K562 (cell line): ENCODE measurements around the gene NRXN3. TPM values are rescaled to one million over a fixed set of nuclear protein-coding genes. Genes with fewer than 3 reads are reported as not detected.

Source experiments
- CREB3 ChIP-seq: fragments of 450-650 bp; conservative IDR thresholded peaks from 2 replicates; pipeline ENCODE4 v1.6.1; 2016; ENCODE audit warnings: missing genetic modification characterization, low read depth, mild to moderate bottlenecking, missing compliant biosample characterization, moderate library complexity
- GATAD2B ChIP-seq: fragments of 450-650 bp; IDR thresholded peaks from 2 replicates; pipeline ENCODE4 v1.6.1; 2017; ENCODE audit warnings: mild to moderate bottlenecking, borderline replicate concordance
- TSHZ1 ChIP-seq: fragments of 250-450 bp; sonication (Bioruptor Pico); IDR thresholded peaks from 2 replicates; pipeline ENCODE4 v1.4.0; 2020; ENCODE audit warnings: mild to moderate bottlenecking, moderate library complexity
- polyA plus RNA-seq, 8 experiments: library from polyadenylated mRNA; depleted of rRNA in 4 of 8; stranded (reverse) in 5 of 8; unstranded in 3 of 8; fragments of >200 nt; fragmentation: Nextera tagmentation in 2 of 8; fragmentation: Illumina TruSeq in 1 of 8; extraction: Ambion mirVana in 2 of 8; extraction: Trizol in 1 of 8; gene quantifications; 2 replicates each; pipeline versions ENCODE4 v1.2.1 to v1.2.3, GENCODE V29; 2011 to 2014; ENCODE audit warnings: inconsistent platforms in 1 of 8, missing spikeins in 1 of 8
- total RNA-seq, 7 experiments: library from RNA; depleted of rRNA in 6 of 7; stranded (reverse); fragments of >200 nt in 6 of 7; fragmentation: Illumina TruSeq in 2 of 7; extraction: Trizol in 2 of 7; gene quantifications; 2 replicates each; pipeline versions ENCODE4 v1.2.1 to v1.2.3, GENCODE V29; 2011 to 2021; ENCODE audit warnings: low replicate concordance in 1 of 7
- TF ChIP-seq, protein P1 (sequence below), 2 experiments: fragments of 450-650 bp; IDR thresholded peaks; 2 replicates each; pipeline ENCODE4 v1.6.1; 2016; ENCODE audit warnings: mild to moderate bottlenecking in 2 of 2, borderline replicate concordance in 1 of 2, low read depth in 1 of 2, moderate library complexity in 1 of 2

NRXN3 gene
- total and polyA plus RNA-seq, 9 of the 15 experiments (the other 6 are each of a cell fraction or from before 2014, with no cell fraction given) = 0.09 TPM; not detected in 8

GRCh38 chr14:78399316-78399889 lies 229.2 kb downstream of the NRXN3 start (continued):
- TF ChIP-seq, protein P1, sequence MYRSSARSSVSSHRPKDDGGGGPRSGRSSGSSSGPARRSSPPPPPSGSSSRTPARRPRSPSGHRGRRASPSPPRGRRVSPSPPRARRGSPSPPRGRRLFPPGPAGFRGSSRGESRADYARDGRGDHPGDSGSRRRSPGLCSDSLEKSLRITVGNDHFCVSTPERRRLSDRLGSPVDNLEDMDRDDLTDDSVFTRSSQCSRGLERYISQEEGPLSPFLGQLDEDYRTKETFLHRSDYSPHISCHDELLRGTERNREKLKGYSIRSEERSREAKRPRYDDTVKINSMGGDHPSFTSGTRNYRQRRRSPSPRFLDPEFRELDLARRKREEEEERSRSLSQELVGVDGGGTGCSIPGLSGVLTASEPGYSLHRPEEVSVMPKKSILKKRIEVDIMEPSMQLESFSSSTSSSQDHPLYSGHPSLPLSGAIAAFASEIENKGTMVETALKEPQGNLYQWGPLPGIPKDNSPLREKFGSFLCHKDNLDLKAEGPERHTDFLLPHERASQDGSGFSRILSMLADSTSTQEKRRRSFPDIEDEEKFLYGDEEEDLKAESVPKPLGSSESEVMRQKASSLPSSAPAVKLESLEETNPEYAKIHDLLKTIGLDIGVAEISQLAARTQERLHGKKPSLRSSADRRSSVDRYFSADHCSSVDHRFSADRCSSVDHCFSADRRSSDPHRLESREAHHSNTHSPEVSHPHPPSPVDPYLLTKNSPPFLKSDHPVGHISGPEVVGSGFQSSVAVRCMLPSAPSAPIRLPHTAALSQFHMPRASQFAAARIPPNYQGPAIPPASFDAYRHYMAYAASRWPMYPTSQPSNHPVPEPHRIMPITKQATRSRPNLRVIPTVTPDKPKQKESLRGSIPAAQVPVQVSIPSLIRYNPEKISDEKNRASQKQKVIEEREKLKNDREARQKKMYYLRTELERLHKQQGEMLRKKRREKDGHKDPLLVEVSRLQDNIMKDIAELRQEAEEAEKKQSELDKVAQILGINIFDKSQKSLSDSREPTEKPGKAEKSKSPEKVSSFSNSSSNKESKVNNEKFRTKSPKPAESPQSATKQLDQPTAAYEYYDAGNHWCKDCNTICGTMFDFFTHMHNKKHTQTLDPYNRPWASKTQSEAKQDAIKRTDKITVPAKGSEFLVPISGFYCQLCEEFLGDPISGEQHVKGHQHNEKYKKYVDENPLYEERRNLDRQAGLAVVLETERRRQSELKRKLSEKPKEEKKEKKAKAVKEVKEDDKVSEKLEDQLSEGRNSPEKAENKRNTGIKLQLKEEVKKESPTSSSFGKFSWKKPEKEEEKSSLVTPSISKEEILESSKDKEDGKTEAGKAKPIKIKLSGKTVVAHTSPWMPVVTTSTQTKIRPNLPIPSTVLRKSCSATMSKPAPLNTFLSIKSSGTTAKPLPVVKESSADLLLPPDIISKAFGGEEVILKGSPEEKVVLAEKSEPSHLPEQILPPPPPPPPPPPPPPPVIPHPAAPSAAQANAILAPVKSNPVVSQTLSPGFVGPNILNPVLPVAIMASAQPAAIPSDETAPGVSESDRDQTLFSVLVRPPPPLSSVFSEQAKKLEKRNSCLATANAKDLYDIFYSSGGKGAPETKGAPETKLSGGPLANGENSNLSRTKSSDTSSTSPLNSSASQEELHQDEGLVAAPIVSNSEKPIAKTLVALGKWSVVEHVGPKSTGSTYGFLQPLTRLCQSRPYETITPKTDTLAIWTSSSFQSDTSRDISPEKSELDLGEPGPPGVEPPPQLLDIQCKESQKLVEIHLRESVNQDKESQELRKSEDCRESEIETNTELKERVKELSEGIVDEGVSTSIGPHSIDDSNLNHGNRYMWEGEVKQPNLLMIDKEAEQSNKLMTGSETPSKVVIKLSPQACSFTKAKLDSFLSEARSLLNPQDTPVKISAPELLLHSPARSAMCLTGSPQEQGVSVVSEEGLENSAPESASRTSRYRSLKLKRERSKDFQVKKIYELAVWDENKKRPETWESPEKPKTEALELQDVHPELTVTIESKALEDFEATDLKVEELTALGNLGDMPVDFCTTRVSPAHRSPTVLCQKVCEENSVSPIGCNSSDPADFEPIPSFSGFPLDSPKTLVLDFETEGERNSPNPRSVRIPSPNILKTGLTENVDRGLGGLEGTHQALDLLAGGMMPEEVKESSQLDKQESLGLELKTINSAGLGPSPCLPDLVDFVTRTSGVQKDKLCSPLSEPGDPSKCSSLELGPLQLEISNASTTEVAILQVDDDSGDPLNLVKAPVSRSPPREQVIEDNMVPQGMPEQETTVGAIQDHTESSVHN (IDR thresholded peaks at IDR 0.05; ENCODE audit: borderline replicate concordance in 1 of 2, low read depth in 1 of 2) = no peak
- TF ChIP-seq TSHZ1 (CRISPR knock-in tag) (no peak), CREB3 (tag) (no peak), GATAD2B (no peak)
